ENCODE data around the gene ZNF319. TPM values are rescaled to one million over a fixed set of nuclear protein-coding genes. Genes with fewer than 3 reads are reported as not detected.

Gene ZNF319
- total and polyA plus RNA-seq, 2 of the 8 experiments (the other 6 are each of a cell fraction or from before 2014, with no cell fraction given): 3.3 to 5.5 TPM

DNA sequence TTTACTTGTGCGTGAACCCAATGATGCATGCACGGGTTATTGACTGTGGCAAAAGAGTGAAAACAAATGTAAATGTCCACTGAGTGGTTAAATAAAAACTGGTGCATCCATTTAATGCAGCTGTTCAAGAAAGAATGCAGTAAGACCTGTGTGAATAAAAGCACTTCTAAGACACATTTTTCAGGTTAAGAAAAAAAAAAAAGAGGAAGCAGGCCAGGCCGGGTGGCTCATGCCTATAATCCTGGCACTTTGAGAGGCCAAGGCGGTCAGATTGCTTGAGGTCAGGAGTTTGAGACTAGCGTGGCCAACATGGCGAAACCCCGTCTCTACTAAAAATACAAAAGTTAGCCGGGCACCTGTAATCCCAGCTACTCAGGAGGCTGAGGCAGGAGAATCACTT is 41.4 kb downstream of the ZNF319 start:
- no peak overlapping the region for H3K14ac ChIP-seq (ENCODE audit: insufficient read length)
- no peak overlapping the region for H2BK5ac ChIP-seq (ENCODE audit: low read depth, low read length)
- H3K4me2 ChIP-seq (ENCODE audit: insufficient read depth in 1 of 2, low read depth in 2 of 2, low read length in 2 of 2): no peak overlapping the region
- H2BK120ac ChIP-seq (replicated peaks; ENCODE audit: low read depth, low read length): no peak overlapping the region
- CTCF ChIA-PET (ENCODE audit: partially characterized antibody): interaction anchor here (0.6 to 5.6 kb wide), 6 partner anchors 11 to 350 kb away, joined by 3 to 40 read pairs (median 6); a partner anchor contains a TSS
- H3K4ac ChIP-seq (replicated peaks; ENCODE audit: insufficient read length, low read depth, low read length): no peak overlapping the region
- POLR2A ChIA-PET (ENCODE audit: partially characterized antibody): no interaction called here
- H3K23ac ChIP-seq (ENCODE audit: insufficient read length): no peak overlapping the region
- no peak overlapping the region for H4K5ac ChIP-seq (ENCODE audit: insufficient read length, low read depth, low read length)
- no peaks in the 10 kb centered on the region for H3K27me3 ChIP-seq (replicated peaks in 1 of 4; ENCODE audit: control insufficient read depth in 3 of 4, extremely low read depth in 1 of 4, insufficient read depth in 3 of 4, low read length in 3 of 4)
- H4K91ac ChIP-seq (replicated peaks; ENCODE audit: insufficient read length, low read length): no peak overlapping the region
- no peak overlapping the region for H2BK15ac ChIP-seq (ENCODE audit: low read length)
- no peaks in the 10 kb centered on the region for H3K79me1 ChIP-seq (ENCODE audit: low read depth, low read length)
- TF ChIP-seq SP4 (IDR thresholded peaks at IDR 0.05; ENCODE audit: low read length) (no peak), BCL11A (IDR thresholded peaks at IDR 0.05; ENCODE audit: low read depth in 2 of 2, low read length in 2 of 2) (no peak), FOSL1 (IDR thresholded peaks at IDR 0.05; ENCODE audit: insufficient read depth, low read depth, low read length) (no peak), CEBPB (IDR thresholded peaks at IDR 0.05; ENCODE audit: low read depth, low read length) (no peak), SIN3A (conservative IDR thresholded peaks at IDR 0.05 in 1 of 2, IDR thresholded peaks at IDR 0.05 in 1 of 2; ENCODE audit: low read depth in 1 of 2, low read length in 2 of 2) (no peak)
- TF ChIP-seq, protein P1, sequence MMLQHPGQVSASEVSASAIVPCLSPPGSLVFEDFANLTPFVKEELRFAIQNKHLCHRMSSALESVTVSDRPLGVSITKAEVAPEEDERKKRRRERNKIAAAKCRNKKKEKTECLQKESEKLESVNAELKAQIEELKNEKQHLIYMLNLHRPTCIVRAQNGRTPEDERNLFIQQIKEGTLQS (IDR thresholded peaks at IDR 0.05; ENCODE audit: insufficient read depth, low read depth, low read length): no peak
- no peak overlapping the region for H3K18ac ChIP-seq (ENCODE audit: extremely low read depth, low read length)
- no peak overlapping the region for H2AK5ac ChIP-seq (ENCODE audit: low read depth, low read length)
- no peak overlapping the region for H3K56ac ChIP-seq (replicated peaks; ENCODE audit: insufficient read length, low read depth, low read length)
- peaks cover 0 to 10% (median 5%) of the 10 kb centered on the region in 4 experiments; a peak in 6 of 7 replicates for H3K4me1 ChIP-seq (replicated peaks in 1 of 4; ENCODE audit: control insufficient read depth in 3 of 4, insufficient read depth in 4 of 4, low read length in 3 of 4)
- H3K27ac ChIP-seq (ENCODE audit: low read depth, low read length): no peak overlapping the region
- H3K9me3 ChIP-seq (ENCODE audit: insufficient read depth in 2 of 2, low read depth in 1 of 2, low read length in 1 of 2): no peaks in the 10 kb centered on the region
- H2BK12ac ChIP-seq (ENCODE audit: low read depth, low read length): no peak overlapping the region
- 88% methylated on average over 8 of the region's 8 CpGs; no CpG with 5 or more reads in 1 of the 2 experiments for WGBS, 2 experiments (ENCODE audit: extremely low coverage in 1 of 2, insufficient coverage in 1 of 2, insufficient read length in 1 of 2, insufficient replicate concordance in 2 of 2, low coverage in 1 of 2, low lambda C conversion rate in 2 of 2, missing lambda C conversion rate in 1 of 2)
- H3K4me3 ChIP-seq (ENCODE audit: extremely low read depth in 1 of 4, insufficient read depth in 2 of 4, low read depth in 3 of 4, low read length in 4 of 4): no peak overlapping the region
- no peak overlapping the region for H4K8ac ChIP-seq (ENCODE audit: extremely low read depth, insufficient read depth, low read length)
- H4K20me1 ChIP-seq (replicated peaks in 1 of 2; ENCODE audit: control insufficient read depth in 1 of 2, insufficient read depth in 2 of 2, low read length in 2 of 2): no peaks in the 10 kb centered on the region
- DNase-seq (ENCODE audit: low read depth in 1 of 2, low spot score in 2 of 2) (no peak), FAIRE-seq (no peak)
- no peak overlapping the region for H2BK20ac ChIP-seq (ENCODE audit: low read length)
- no peaks in the 10 kb centered on the region for H3K23me2 ChIP-seq (ENCODE audit: low read depth, low read length)
- H2AFZ ChIP-seq (ENCODE audit: low read length): no peak overlapping the region
- no peaks in the 10 kb centered on the region for H3K79me2 ChIP-seq (ENCODE audit: control insufficient read depth in 1 of 2, insufficient read depth in 2 of 2, low read length in 2 of 2)
- H3K36me3 ChIP-seq (ENCODE audit: control insufficient read depth in 2 of 4, insufficient read depth in 4 of 4, low read length in 3 of 4): no peaks in the 10 kb centered on the region
- H3K9ac ChIP-seq (replicated peaks in 1 of 4; ENCODE audit: extremely low read depth in 1 of 4, low read depth in 3 of 4, low read length in 3 of 4): no peak overlapping the region
